ENCODE measurements around the gene CD300LD.

GRCh38 chr17:74565126-74565525 lies 27.0 kb downstream of the CD300LD start:
- TF ChIP-seq POLR2A (IDR thresholded peaks at IDR 0.05) = no peak
- TF ChIP-seq CTCF (IDR thresholded peaks at IDR 0.05) = no peak
- no peak for TF ChIP-seq POLR2AphosphoS5 (IDR thresholded peaks at IDR 0.05)
